HS-5 (cell line): ENCODE data around the gene GMEB2.
"Not testable (repeated sequence)": the region's sequence is repeated elsewhere in the genome, so short reads cannot be mapped to it uniquely, and the experiment has no call there.

Source experiments
- DNase-seq: peaks from one replicate; pipeline ENCODE4 v3.0.0-alpha.2; 2012; ENCODE audit warnings: low read depth

Gene GMEB2

GRCh38 chr20:63636752-63637628 is 10.1 kb upstream of the GMEB2 start:
- no peak for DNase-seq

- no peak for DNase-seq
Observed at GRCh38 chr20:63635431-63636141, 8.7 kb upstream of the GMEB2 start.

- DNase-seq: no peak
Observed at GRCh38 chr20:63633732-63634131, 6.8 kb upstream of the GMEB2 start.

GRCh38 chr20:63631426-63631825 is 4.5 kb upstream of the GMEB2 start:
- DNase-seq: not testable (repeated sequence)

GRCh38 chr20:63630956-63631355 is 4.1 kb upstream of the GMEB2 start:
- not testable (repeated sequence) for DNase-seq

GRCh38 chr20:63628246-63628975 is 1.5 kb upstream of the GMEB2 start:
- peak; percentile 51 for DNase-seq

- no peak for DNase-seq
Observed at GRCh38 chr20:63627751-63628245, 897 bp upstream of the GMEB2 start.

GRCh38 chr20:63627129-63627750 is 339 bp upstream of the GMEB2 start:
- DNase-seq: peak; percentile 66

- no peak for DNase-seq
Observed at GRCh38 chr20:63625771-63626423, 1.0 kb downstream of the GMEB2 start.

- DNase-seq: no peak
Observed at GRCh38 chr20:63624486-63624885, 2.4 kb downstream of the GMEB2 start.

- DNase-seq: no peak
Observed at GRCh38 chr20:63622732-63623131, 4.2 kb downstream of the GMEB2 start.

GRCh38 chr20:63622096-63622495 is 4.8 kb downstream of the GMEB2 start:
- DNase-seq: no peak

GRCh38 chr20:63620991-63621390 is 5.9 kb downstream of the GMEB2 start:
- no peak for DNase-seq

GRCh38 chr20:63619505-63619904 is 7.4 kb downstream of the GMEB2 start:
- no peak for DNase-seq

- no peak for DNase-seq
Observed at GRCh38 chr20:63619086-63619485, 7.8 kb downstream of the GMEB2 start.

- DNase-seq: no peak
Observed at GRCh38 chr20:63618291-63618980, 8.5 kb downstream of the GMEB2 start.

GRCh38 chr20:63617876-63618265 is 9.0 kb downstream of the GMEB2 start:
- DNase-seq: no peak

GRCh38 chr20:63617092-63617875 is 9.6 kb downstream of the GMEB2 start:
- DNase-seq: no peak

- DNase-seq: not testable (repeated sequence)
Observed at GRCh38 chr20:63613863-63614594, 12.9 kb downstream of the GMEB2 start.
